ENCODE results near the gene FIGN. TPM values are rescaled to one million over a fixed set of nuclear protein-coding genes. Genes with fewer than 3 reads are reported as not detected.

The FIGN gene
- total RNA-seq, 1 experiment from 2014 or later: 14.6 TPM

- Histone ChIP-seq H4K91ac (ENCODE audit: insufficient read length, low read depth, low read length) (no peak overlapping the region), H3K23me2 (ENCODE audit: insufficient read length, low read depth, low read length, poor library complexity, severe bottlenecking) (no peaks in the 10 kb centered on the region), H3T11ph (ENCODE audit: low read length) (no peak overlapping the region), H3K23ac (ENCODE audit: insufficient read length, low read depth, low read length) (no peak overlapping the region), H3K9ac (ENCODE audit: extremely low read depth, insufficient read length, low read length) (no peak overlapping the region), H3K27me3 (ENCODE audit: insufficient read depth, low read length) (no peaks in the 10 kb centered on the region), H3K79me2 (ENCODE audit: insufficient read depth, low read length) (peaks cover 4% of the 10 kb centered on the region; the same call in 1 of the 2 replicates), H3K14ac (ENCODE audit: insufficient read depth, low read length) (no peak overlapping the region), H2AK5ac (ENCODE audit: insufficient read length, low read length) (no peak overlapping the region), H4K8ac (replicated peaks; ENCODE audit: insufficient read length, low read depth, low read length) (no peak overlapping the region), H2BK20ac (ENCODE audit: low read depth, low read length, poor library complexity, severe bottlenecking) (no peak overlapping the region), H3K27ac (ENCODE audit: insufficient read length, low read depth, low read length) (no peak overlapping the region), H2BK15ac (ENCODE audit: low read depth, low read length) (no peak overlapping the region), H2BK5ac (ENCODE audit: insufficient read length, low read length) (no peak overlapping the region), H3K4me2 (ENCODE audit: insufficient read depth, insufficient read length, low read length) (no peak overlapping the region), H3K4me1 (ENCODE audit: insufficient read depth, low read length) (peaks cover 7% of the 10 kb centered on the region; the same call in 1 of the 2 replicates), H4K20me1 (ENCODE audit: control insufficient read depth, insufficient read depth, insufficient read length) (no peaks in the 10 kb centered on the region), H2BK12ac (ENCODE audit: insufficient read length, low read depth, low read length) (no peak overlapping the region), H2BK120ac (ENCODE audit: low read depth, low read length, poor library complexity, severe bottlenecking) (no peak overlapping the region), H4K5ac (ENCODE audit: insufficient read length, low read depth, low read length) (no peak overlapping the region), H3K9me3 (ENCODE audit: control insufficient read depth, low read depth, low read length) (no peaks in the 10 kb centered on the region), H2AFZ (ENCODE audit: low read length) (no peak overlapping the region), H3K56ac (ENCODE audit: insufficient read length, low read depth, low read length) (no peak overlapping the region), H3K18ac (ENCODE audit: insufficient read length, low read depth, low read length) (no peak overlapping the region), H3K4ac (ENCODE audit: low read depth, low read length) (no peak overlapping the region), H3K79me1 (ENCODE audit: insufficient read depth, low read depth, low read length, poor library complexity, severe bottlenecking) (no peaks in the 10 kb centered on the region)
- no peaks in the 10 kb centered on the region for H3K27me3 Mint-ChIP-seq (ENCODE audit: low read depth)
- H3K9me3 Mint-ChIP-seq: no peaks in the 10 kb centered on the region
- DNase-seq: no peak
- H3K27ac Mint-ChIP-seq: no peak overlapping the region
- TF ChIP-seq CTCF (conservative IDR thresholded peaks at IDR 0.05): no peak
- WGBS (ENCODE audit: extremely low coverage, insufficient read length, low lambda C conversion rate): no CpG with 5 or more reads among the region's 2 CpGs
- H3K4me3 Mint-ChIP-seq: no peak overlapping the region
- H3K4me1 Mint-ChIP-seq: peaks cover 45 to 55% of the 10 kb centered on the region in 2 experiments
- no peaks in the 10 kb centered on the region for H3K36me3 Mint-ChIP-seq (ENCODE audit: insufficient read depth in 1 of 3, low read depth in 3 of 3)
These were observed 19.7 kb downstream of the FIGN start for GRCh38 chr2:163716101-163716500.

All from H9 (cell line).